NCI-H128 (cell line): ENCODE results near the gene KCTD1.

Experiments
- DNase-seq: peaks from one replicate; lab custom pipeline; 2025; ENCODE audit not compliant: unreplicated experiment; lab: John Stamatoyannopoulos, UW

KCTD1 gene

GRCh38 chr18:26524504-26525351 is 23.6 kb downstream of the KCTD1 start:
- no peak for DNase-seq

GRCh38 chr18:26524002-26524401 is 24.4 kb downstream of the KCTD1 start:
- DNase-seq, result no peak

GRCh38 chr18:26521617-26522016 is 26.7 kb downstream of the KCTD1 start:
- DNase-seq, result no peak

- no peak for DNase-seq
Measured at GRCh38 chr18:26520974-26521373, 27.4 kb downstream of the KCTD1 start.

GRCh38 chr18:26519114-26519513 is 29.2 kb downstream of the KCTD1 start:
- DNase-seq, result no peak

GRCh38 chr18:26516964-26517363 is 31.4 kb downstream of the KCTD1 start:
- DNase-seq, result no peak

- DNase-seq, result no peak
Measured at GRCh38 chr18:26515643-26516487, 32.5 kb downstream of the KCTD1 start.

- no peak for DNase-seq
Measured at GRCh38 chr18:26511339-26512071, 36.8 kb downstream of the KCTD1 start.

- DNase-seq, result no peak
Measured at GRCh38 chr18:26510337-26510736, 38.0 kb downstream of the KCTD1 start.

- no peak for DNase-seq
Measured at GRCh38 chr18:26506012-26506411, 42.3 kb downstream of the KCTD1 start.

GRCh38 chr18:26504831-26505230 is 43.5 kb downstream of the KCTD1 start:
- DNase-seq, result no peak

- no peak for DNase-seq
Measured at GRCh38 chr18:26503382-26503781, 45.0 kb downstream of the KCTD1 start.

GRCh38 chr18:26502823-26503222 is 45.5 kb downstream of the KCTD1 start:
- no peak for DNase-seq

- no peak for DNase-seq
Measured at GRCh38 chr18:26497866-26498265, 50.5 kb downstream of the KCTD1 start.

- no peak for DNase-seq
Measured at GRCh38 chr18:26496528-26496927, 51.8 kb downstream of the KCTD1 start.

- no peak for DNase-seq
Measured at GRCh38 chr18:26495287-26495686, 53.1 kb downstream of the KCTD1 start.

GRCh38 chr18:26493021-26493420 is 55.3 kb downstream of the KCTD1 start:
- DNase-seq, result no peak

GRCh38 chr18:26491194-26491816 is 57.0 kb downstream of the KCTD1 start:
- DNase-seq, result no peak

- no peak for DNase-seq
Measured at GRCh38 chr18:26489881-26490280, 58.5 kb downstream of the KCTD1 start.

- no peak for DNase-seq
Measured at GRCh38 chr18:26489191-26489590, 59.2 kb downstream of the KCTD1 start.

GRCh38 chr18:26488417-26489009 is 59.8 kb downstream of the KCTD1 start:
- no peak for DNase-seq
